ENCODE results near the gene RPL23. TPM values are rescaled to one million over a fixed set of nuclear protein-coding genes. Genes with fewer than 3 reads are reported as not detected.

RPL23 gene
- total and polyA plus RNA-seq, 9 of the 15 experiments (the other 6 are each of a cell fraction or from before 2014, with no cell fraction given): 1,745 to 3,667 (median 3,096) TPM

- TF ChIP-seq TCF7 (IDR thresholded peaks at IDR 0.05; ENCODE audit: borderline replicate concordance) (0 out of 2 replicates have a peak, but pooled peaks have one; percentile 6), RB1 (IDR thresholded peaks at IDR 0.05; ENCODE audit: low read depth) (no peak), DNMT1 (IDR thresholded peaks at IDR 0.05) (peak; percentile 72; the same call in 1 of the 2 replicates), ARID4B (CRISPR knock-in tag; IDR thresholded peaks at IDR 0.05) (0 out of 2 replicates have a peak, but pooled peaks have one; percentile 48), HDAC1 (IDR thresholded peaks at IDR 0.05) (peak in 1 of 2 experiments; percentile 86; a peak in 2 of 4 replicates), KDM2B (CRISPR knock-in tag; IDR thresholded peaks at IDR 0.05) (no peak), ZNF121 (CRISPR knock-in tag; conservative IDR thresholded peaks at IDR 0.05) (no peak), DEAF1 (CRISPR knock-in tag; IDR thresholded peaks at IDR 0.05) (no peak), HES1 (IDR thresholded peaks at IDR 0.05; ENCODE audit: low read depth) (no peak), MEIS2 (IDR thresholded peaks at IDR 0.05; ENCODE audit: partially characterized antibody) (no peak), GABPB1 (CRISPR knock-in tag; IDR thresholded peaks at IDR 0.05) (0 out of 2 replicates have a peak, but pooled peaks have one; percentile 2), EZH2 (IDR thresholded peaks at IDR 0.05; ENCODE audit: borderline replicate concordance, low read depth, low read length) (no peak), ARNT (IDR thresholded peaks at IDR 0.05) (no peak)
- TF ChIP-seq, protein P1, sequence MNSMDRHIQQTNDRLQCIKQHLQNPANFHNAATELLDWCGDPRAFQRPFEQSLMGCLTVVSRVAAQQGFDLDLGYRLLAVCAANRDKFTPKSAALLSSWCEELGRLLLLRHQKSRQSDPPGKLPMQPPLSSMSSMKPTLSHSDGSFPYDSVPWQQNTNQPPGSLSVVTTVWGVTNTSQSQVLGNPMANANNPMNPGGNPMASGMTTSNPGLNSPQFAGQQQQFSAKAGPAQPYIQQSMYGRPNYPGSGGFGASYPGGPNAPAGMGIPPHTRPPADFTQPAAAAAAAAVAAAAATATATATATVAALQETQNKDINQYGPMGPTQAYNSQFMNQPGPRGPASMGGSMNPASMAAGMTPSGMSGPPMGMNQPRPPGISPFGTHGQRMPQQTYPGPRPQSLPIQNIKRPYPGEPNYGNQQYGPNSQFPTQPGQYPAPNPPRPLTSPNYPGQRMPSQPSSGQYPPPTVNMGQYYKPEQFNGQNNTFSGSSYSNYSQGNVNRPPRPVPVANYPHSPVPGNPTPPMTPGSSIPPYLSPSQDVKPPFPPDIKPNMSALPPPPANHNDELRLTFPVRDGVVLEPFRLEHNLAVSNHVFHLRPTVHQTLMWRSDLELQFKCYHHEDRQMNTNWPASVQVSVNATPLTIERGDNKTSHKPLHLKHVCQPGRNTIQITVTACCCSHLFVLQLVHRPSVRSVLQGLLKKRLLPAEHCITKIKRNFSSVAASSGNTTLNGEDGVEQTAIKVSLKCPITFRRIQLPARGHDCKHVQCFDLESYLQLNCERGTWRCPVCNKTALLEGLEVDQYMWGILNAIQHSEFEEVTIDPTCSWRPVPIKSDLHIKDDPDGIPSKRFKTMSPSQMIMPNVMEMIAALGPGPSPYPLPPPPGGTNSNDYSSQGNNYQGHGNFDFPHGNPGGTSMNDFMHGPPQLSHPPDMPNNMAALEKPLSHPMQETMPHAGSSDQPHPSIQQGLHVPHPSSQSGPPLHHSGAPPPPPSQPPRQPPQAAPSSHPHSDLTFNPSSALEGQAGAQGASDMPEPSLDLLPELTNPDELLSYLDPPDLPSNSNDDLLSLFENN (IDR thresholded peaks at IDR 0.05; ENCODE audit: low read depth in 2 of 2, low read length in 2 of 2): no peak
These were observed 17.0 kb upstream of the RPL23 start (continued) for GRCh38 chr17:38870259-38871165.
